ENCODE results near the gene MTMR12.

MTMR12 gene

GRCh38 chr5:32251871-32252458 is 60.8 kb downstream of the MTMR12 start:
- H3K9me2 ChIP-seq (replicated peaks; ENCODE audit: control insufficient read depth, low read length) = no peaks in the 10 kb centered on the region
- H3K4me2 ChIP-seq (ENCODE audit: low read length) = no peak overlapping the region
- no peaks in the 10 kb centered on the region for H3K9me3 ChIP-seq (ENCODE audit: control insufficient read depth, insufficient read depth, low read length)
- peaks cover 98% of the 10 kb centered on the region for H3K36me3 ChIP-seq (ENCODE audit: control insufficient read depth, low read length)
- H3K27me3 ChIP-seq (ENCODE audit: control insufficient read depth, low read length) = no peaks in the 10 kb centered on the region
- H3K4me3 ChIP-seq (ENCODE audit: low read length) = no peak overlapping the region
- no peak for TF ChIP-seq CTCF (IDR thresholded peaks at IDR 0.05; ENCODE audit: low read depth, low read length, poor library complexity, severe bottlenecking)
- no peak for TF ChIP-seq EZH2phosphoT487 (IDR thresholded peaks at IDR 0.05; ENCODE audit: borderline replicate concordance, low read length)
- H3K79me2 ChIP-seq (ENCODE audit: control insufficient read depth, low read length) = no peaks in the 10 kb centered on the region
- no peaks in the 10 kb centered on the region for H3F3A ChIP-seq (ENCODE audit: control insufficient read depth, insufficient read depth)
- peaks cover 12% of the 10 kb centered on the region for H3K4me1 ChIP-seq (ENCODE audit: control insufficient read depth, low read length)
- H4K20me1 ChIP-seq (ENCODE audit: control insufficient read depth, insufficient read depth, low read depth, low read length) = no peaks in the 10 kb centered on the region
- H3K27ac ChIP-seq (ENCODE audit: low read depth, low read length) = no peak overlapping the region

- H3K4me2 ChIP-seq (ENCODE audit: low read length) = no peak overlapping the region
- H3K36me3 ChIP-seq (ENCODE audit: control insufficient read depth, low read length) = peaks cover 96% of the 10 kb centered on the region
- H3K27ac ChIP-seq (ENCODE audit: low read depth, low read length) = no peak overlapping the region
Observed at GRCh38 chr5:32249668-32250067, 63.1 kb downstream of the MTMR12 start.

GRCh38 chr5:32245742-32246141 is 67.0 kb downstream of the MTMR12 start:
- H3K4me3 ChIP-seq (ENCODE audit: low read length) = no peak overlapping the region
- TF ChIP-seq EZH2phosphoT487 (IDR thresholded peaks at IDR 0.05; ENCODE audit: borderline replicate concordance, low read length) (no peak), CTCF (IDR thresholded peaks at IDR 0.05; ENCODE audit: low read depth, low read length, poor library complexity, severe bottlenecking) (no peak)
- H3K4me2 ChIP-seq (ENCODE audit: low read length) = no peak overlapping the region
- peaks cover 12% of the 10 kb centered on the region for H3K4me1 ChIP-seq (ENCODE audit: control insufficient read depth, low read length)
- H3K27ac ChIP-seq (ENCODE audit: low read depth, low read length) = no peak overlapping the region
- no peaks in the 10 kb centered on the region for H3K9me3 ChIP-seq (ENCODE audit: control insufficient read depth, insufficient read depth, low read length)
- no peaks in the 10 kb centered on the region for H3F3A ChIP-seq (ENCODE audit: control insufficient read depth, insufficient read depth)
- H4K20me1 ChIP-seq (ENCODE audit: control insufficient read depth, insufficient read depth, low read depth, low read length) = no peaks in the 10 kb centered on the region
- H3K79me2 ChIP-seq (ENCODE audit: control insufficient read depth, low read length) = no peaks in the 10 kb centered on the region
- no peaks in the 10 kb centered on the region for H3K27me3 ChIP-seq (ENCODE audit: control insufficient read depth, low read length)
- H3K36me3 ChIP-seq (ENCODE audit: control insufficient read depth, low read length) = peaks cover 98% of the 10 kb centered on the region
- no peaks in the 10 kb centered on the region for H3K9me2 ChIP-seq (replicated peaks; ENCODE audit: control insufficient read depth, low read length)

More at GRCh38 chr5:32249668-32250067, 63.1 kb downstream of the MTMR12 start:
- Histone ChIP-seq H3K9me3 (ENCODE audit: control insufficient read depth, insufficient read depth, low read length) (no peaks in the 10 kb centered on the region), H4K20me1 (ENCODE audit: control insufficient read depth, insufficient read depth, low read depth, low read length) (no peaks in the 10 kb centered on the region), H3K27me3 (ENCODE audit: control insufficient read depth, low read length) (no peaks in the 10 kb centered on the region), H3K9me2 (replicated peaks; ENCODE audit: control insufficient read depth, low read length) (no peaks in the 10 kb centered on the region), H3K79me2 (ENCODE audit: control insufficient read depth, low read length) (no peaks in the 10 kb centered on the region), H3K4me1 (ENCODE audit: control insufficient read depth, low read length) (peaks cover 12% of the 10 kb centered on the region), H3K4me3 (ENCODE audit: low read length) (no peak overlapping the region), H3F3A (ENCODE audit: control insufficient read depth, insufficient read depth) (no peaks in the 10 kb centered on the region)
- TF ChIP-seq EZH2phosphoT487 (IDR thresholded peaks at IDR 0.05; ENCODE audit: borderline replicate concordance, low read length) (no peak), CTCF (IDR thresholded peaks at IDR 0.05; ENCODE audit: low read depth, low read length, poor library complexity, severe bottlenecking) (no peak)

Data from DOHH2 (cell line).